Stimulated activated CD4-positive, alpha-beta T cell treated with anti-CD3 and anti-CD28 coated beads, Interleukin-15, amount 100 ng/mL, for 1 hour (primary cell): ENCODE measurements around the gene EIF4A3.

Source experiments
- DNase-seq, 2 donors: peaks; one replicate each; pipeline ENCODE4 v3.0.0-alpha.2; 2020; ENCODE audit warnings: low read depth in 1 of 2, low spot score in 1 of 2

EIF4A3 gene

DNA sequence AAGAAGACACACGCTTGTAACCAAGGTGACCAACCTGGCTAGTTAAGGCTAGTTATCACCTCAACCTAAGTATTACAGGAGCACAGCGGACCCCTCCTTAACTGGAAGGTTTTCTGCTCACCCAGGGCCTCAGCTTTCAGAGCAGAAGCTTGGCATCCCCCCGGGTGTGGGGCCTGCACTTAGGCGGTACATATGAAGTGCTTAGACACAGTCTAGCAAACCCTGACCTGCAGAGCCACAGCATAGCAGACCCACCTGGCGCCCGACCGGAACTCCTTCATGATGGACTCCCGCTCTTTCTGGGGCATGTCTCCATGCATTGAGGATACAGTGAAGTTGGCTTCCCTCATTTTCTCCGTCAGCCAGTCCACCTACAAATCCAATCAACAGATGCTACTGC is 9.8 kb downstream of the EIF4A3 start:
- DNase-seq, result no peak

DNA sequence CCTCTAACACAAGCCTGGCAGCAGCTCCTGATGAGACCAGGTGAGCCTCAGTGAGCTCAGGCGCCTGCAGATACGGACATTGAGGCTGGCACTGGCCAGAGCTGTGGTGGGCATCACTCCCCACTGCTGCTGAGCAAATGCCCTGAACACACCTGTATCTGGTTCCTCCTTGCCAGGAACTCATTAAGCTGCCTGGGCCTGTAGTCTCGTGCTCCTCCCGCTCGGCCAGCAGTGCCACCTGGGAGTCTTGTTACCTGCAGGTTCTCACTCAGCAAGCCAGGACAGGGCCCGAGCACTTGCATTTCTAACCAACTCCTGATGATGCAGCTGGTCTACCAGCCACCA is 13.3 kb downstream of the EIF4A3 start:
- DNase-seq, result no peak

DNA sequence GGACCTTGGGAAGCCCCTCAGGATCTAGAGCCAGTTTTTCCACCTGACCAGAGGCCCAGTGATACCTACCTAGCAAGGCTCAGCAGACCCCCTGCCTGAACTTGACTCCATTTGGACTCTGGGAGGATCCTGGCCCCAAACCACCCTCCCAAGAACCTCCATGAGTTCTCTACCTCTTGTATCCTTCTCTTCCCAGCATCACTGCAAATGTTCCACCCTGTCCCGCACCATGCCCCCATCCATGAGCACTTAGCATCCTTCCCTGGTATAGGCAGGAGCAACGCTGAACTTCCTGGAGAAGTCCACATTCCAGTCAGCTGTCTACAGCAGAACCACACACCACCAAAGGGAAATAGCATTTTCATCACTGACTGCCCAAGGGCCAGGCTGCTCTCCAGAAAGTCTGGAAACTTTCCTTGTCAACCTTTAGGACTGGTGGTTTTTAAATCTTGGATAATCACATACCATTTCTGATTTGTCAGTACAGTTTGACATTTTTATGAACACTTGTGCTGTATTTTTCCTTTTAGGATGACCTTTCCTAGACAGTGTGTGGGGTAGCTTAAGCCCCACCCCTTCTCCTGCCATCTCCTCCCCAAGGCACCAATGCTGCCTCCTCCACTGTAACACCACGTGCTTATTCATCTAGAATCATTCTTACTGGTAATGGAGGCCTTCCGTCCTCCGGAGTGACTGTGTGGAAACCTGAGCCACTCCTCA is 13.9 kb downstream of the EIF4A3 start:
- DNase-seq, result no peak

DNA sequence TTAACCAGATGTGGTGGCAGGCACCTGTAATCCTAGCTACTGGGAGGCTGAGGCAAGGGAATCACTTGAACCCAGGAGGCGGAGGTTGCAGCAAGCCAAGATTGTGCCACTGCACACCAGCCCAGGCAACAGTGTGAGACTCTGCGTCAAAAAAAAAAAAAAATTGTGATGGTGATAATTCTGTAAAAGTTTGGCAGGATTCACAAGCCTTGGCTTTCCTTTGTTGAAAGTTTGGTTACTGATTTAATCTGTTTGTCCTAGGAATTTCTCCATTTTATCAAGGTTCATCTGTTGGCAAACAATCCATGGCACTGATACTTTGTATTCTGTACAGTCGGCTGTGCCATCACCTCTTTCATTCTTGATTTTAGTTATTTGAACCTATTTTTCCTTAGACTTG is 15.9 kb downstream of the EIF4A3 start:
- DNase-seq, result no peak

DNA sequence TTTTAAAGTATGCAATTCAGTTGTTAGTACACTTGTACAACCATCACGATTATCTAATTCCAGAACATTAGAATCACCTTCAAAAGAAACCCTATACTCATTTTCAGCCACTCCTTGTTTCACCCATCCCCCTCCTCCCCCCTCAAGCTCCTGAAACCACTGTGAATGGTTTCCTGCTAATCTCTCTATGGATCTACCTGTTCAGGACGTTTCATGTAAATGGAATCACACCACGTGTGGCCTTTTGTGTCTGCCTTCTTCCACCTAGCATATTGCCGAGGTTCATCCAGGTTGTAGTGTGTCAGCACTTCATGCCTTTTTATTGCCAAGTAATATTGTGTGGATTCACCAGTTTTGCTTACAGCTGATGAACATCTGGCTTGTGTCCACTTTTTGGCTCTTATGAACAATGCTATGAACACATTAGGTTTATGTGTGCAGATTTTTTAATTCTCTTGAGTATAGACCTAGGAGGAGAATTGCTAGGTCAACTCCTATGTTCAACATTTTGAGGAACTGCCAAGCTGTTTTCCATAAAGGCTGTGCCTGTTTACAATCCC is 17.8 kb downstream of the EIF4A3 start:
- no peak for DNase-seq

DNA sequence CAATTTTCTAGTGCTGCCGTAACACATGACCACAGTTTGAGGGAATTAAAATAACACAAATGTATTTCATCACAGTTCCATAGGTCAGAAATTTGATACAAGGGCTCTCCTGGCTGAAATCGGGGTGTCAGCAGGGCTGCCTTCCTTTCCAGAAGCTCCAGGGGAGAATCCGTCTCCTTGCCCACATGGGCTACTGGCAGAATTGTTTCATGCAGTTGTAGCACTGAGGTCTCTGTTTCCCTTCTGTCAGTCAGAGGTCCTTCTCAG is 20.5 kb downstream of the EIF4A3 start:
- DNase-seq, result no peak

DNA sequence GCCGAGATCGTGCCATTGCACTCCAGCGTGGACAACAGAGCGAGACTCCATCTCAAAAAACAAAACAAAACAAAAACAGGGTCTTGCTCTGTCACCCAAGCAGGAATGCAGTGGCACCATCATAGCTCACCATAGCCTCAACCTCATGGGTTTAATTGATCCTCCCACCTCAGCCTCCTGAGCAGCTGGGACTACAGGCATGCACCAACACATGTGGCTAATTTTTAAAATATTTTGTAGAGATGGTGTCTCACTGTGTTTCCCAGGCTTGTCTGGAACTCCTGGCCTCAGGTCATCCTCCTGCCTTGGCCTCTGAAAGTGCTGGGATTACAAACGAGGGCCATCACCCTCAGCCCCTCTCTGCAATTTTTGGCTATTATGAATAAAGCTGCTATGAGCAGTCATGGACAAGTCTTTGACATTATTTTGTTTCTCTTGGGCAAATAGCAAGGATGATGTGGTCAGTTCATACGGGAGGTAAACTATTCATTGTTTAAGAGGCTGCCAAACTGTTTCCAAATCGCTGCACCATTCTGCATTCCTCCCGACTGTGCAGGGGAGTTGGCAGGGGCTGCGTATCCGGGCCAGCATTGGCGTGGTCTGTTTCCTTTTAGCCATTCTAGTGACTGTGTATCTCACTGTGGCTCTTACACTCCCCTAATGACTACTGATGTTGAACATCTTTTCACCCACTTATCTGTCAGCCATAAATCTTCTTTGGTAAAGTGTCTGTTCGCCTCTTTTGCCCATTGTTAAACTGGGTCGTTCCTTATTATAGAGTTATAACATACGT is 21.1 kb downstream of the EIF4A3 start:
- no peak for DNase-seq

DNA sequence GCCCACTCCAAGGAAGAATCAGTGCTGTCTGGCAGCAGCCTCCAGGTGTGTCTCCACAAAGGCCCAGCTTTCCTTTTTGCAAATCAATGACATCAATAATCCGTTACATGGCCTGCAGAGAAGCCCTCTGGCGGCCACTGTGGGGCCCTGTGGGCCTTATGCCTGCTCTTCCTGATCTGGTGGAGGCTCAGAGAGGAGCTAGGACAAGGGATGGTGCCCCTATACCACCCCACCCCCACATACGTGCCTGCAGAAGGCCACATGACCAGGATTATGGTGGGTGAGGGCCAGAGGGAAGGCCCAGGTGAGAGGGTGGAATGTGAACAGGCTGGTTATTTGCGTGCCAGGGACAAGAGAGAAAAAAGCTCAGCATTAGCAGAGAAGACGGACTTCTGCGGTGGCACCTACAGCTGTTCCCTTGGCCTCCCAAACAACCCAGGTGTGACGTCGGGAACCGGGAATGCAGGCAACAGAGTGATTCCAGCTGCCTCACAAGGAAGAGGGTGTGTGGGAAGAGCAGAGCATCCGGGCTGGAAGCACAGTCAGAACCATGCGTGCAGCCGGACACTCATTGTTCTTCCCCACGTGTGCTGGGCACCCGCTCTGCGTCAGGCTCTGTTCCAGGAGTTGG is 22.5 kb downstream of the EIF4A3 start:
- no peak for DNase-seq

DNA sequence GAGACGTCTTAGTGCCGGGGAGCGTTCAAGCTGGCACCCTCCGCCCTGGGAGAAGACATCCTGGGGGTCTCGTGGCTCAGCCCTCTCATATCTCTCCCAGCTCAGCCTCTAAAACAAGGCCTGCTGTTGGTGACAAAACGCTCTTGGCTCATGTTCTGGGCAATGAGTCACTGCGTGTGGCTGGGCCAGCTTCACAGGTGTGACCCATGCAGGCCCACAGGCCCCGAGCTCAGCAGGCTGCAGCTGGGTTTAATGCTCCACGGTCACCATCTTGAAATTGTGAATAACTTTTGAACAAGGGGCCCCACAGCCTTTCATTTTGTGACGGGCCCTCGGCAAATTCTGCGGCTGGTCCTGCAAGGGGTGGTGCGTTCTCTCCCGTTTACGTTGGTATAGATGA is 23.1 kb downstream of the EIF4A3 start:
- no peak for DNase-seq

DNA sequence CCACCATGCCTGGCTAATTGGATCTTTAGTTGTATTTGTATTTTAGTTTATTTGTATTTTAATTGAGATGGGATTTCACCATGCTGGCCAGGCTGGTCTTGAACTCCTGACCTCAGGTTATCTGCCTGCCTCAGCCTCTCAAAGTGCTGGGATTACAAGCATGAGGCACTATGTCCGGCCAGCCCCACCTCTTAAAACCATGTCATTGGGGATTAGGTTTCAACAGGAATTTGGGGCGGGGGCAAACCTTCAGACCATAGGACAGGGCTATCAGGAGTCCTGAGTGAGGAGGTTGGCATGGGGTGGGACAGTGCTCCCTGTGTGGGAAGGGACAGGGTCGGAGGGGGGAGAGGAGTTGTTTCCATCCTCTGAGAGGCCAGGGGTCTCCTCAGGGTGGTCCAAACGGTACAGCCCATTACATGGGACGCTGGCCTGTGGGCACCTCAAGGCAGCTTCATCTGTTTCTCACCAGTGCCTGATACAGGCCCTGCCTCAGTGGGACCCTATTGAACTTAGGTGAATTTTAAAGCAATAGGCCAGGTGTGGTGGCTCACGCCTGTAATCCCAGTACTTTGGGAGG is 23.9 kb downstream of the EIF4A3 start:
- no peak for DNase-seq

DNA sequence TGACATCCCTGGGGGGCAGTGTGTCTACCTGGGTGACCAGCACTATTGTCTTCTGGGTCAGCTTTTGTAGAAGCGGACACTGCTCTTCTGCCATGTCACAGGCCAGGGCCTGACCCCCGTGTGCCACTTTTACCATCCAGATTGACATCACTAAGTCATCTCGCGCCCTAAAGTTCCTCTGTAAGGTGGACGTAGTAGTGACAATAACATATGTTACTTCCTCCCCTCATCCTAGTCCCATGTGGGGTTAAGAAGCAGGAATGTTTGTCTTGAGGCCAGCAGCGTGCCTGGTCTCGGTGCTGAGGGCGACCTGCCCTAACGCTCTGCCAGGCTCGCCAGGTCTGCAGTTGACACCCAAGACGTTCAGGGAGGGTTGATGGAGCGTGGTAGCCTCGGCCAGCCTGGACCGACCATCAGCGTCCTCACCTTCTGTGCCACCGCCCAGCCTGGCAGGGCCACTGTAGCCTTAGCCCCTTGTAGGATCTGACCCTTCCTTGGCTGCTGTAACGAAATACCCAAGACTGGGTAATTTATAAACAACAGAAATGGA is 24.8 kb downstream of the EIF4A3 start:
- no peak for DNase-seq

DNA sequence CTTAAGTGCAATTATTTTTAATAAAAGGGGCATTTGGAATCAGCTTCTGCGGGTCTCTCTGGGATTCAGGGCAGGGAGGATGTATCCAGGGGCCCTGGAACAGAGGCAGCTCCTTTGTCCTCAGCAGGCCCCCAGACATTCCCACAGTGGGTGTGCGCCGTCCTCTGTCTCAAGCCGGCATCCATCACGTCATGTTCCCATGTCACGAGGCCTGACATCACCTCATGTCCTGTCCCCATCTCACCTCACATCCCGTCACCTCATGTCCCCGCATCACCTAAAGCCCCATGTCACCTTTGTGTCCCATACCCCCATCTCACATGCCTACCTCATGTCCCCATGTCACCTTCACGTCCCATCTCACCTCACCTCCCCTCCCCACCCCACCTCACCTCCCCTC is 27.1 kb downstream of the EIF4A3 start:
- no peak for DNase-seq

DNA sequence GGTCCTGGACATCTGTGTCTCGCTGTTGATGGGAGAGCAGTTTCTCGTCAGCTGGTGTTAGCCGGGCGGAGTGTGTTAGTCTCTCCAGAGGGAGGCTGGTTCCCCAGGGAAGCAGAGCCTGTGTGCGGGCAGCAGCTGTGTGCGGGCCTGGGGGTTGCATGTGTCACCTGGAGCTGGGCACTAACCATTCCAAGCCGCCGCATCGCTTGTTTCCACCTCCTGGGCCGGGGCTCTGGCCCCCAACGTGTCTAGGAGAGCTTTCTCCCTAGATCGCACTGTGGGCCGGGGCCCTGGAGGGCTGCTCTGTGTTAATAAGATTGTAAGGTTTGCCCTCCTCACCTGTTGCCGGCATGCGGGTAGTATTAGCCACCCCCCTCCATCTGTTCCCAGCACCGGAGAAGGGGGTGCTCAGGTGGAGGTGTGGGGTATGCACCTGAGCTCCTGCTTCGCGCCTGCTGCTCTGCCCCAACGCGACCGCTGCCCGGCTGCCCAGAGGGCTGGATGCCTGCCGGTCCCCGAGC is 27.6 kb downstream of the EIF4A3 start:
- no peak for DNase-seq

DNA sequence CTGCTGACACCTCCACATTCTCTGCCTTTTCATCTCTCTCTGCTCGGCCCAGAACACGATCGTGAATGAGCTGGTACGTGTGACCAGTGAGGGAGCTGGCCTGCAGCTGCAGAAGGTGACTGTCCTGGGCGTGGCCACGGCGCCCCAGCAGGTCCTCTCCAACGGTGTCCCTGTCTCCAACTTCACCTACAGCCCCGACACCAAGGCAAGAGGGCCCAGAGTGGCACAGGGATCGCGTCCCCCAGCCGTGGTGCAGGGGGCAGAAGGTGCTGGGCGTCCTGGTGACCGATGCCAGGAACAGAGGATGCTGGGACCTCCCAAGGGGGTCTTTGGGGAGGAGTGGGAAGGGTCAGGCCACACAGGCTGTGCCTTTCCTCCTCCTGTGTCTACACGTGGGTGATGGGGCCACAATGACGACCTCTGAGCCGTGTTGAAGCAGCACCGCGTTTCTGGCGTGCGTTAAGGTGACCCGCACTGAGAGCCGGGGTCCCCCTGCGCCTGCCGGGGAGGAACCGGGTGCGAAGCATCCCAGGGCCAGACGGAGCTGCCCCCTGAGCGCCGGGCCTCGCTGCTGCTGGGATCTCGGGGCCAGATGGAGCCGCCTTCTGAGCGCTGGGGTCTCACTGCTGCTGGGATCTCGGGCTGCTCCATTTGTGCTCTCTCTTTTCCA is 28.2 kb downstream of the EIF4A3 start:
- DNase-seq, result no peak

DNA sequence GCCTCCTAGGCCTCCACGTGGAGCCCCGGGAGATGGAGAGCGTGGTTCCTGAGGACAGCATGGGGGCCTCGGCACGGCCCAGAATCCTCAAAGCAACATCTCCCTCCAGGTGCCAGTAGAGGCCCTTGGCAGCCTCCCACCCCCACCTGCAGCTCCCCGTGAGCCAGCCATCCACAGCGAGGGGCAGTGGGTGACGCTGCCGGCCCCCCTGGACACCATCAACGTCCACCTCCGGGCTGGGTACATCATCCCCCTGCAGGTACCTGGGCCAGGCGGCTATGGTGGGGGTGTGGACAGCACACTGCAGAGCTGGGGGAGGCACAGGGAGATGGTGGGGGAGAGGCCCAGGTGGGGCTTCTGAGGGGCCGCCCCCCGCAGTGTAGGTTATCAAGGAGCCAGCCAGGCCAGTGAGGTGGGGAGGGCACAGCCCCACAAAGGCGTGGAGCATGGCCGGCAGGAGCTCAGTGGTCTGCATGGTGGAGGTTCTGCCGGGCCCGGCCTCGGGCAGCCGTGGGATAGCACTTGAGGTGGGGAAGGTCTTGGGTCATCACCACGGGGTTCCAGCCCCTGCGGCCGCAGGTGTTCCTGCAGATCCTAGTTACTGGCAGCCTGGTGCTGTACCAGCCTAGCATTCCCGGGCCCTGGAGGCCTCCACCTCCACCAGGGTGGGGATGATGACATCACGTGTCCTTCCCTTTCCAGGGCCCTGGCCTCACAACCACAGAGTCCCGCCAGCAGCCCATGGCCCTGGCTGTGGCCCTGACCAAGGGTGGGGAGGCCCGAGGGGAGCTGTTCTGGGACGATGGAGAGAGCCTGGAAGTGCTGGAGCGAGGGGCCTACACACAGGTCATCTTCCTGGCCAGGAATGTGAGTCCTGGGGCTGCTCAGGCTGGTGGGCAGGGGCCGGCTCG is 29.2 kb downstream of the EIF4A3 start:
- DNase-seq, result no peak

DNA sequence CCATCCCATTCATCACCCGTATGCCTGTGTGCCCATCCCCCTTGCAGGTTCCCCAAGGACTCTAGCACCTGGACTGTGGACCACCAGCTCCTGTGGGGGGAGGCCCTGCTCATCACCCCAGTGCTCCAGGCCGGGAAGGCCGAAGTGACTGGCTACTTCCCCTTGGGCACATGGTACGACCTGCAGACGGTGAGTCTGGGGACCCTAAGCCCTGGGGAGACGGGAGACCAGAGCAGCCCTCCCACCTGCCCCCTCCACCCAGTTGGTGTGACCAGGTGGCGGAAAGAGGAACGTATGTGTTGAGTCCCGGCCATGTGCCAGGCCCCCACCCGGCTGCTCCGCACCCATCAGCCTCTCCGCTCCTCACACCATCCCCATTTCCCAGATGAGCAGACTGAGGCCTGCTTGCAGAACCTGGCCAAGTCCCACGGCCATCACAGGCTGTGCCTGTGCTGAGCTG is 30.0 kb downstream of the EIF4A3 start:
- no peak for DNase-seq

DNA sequence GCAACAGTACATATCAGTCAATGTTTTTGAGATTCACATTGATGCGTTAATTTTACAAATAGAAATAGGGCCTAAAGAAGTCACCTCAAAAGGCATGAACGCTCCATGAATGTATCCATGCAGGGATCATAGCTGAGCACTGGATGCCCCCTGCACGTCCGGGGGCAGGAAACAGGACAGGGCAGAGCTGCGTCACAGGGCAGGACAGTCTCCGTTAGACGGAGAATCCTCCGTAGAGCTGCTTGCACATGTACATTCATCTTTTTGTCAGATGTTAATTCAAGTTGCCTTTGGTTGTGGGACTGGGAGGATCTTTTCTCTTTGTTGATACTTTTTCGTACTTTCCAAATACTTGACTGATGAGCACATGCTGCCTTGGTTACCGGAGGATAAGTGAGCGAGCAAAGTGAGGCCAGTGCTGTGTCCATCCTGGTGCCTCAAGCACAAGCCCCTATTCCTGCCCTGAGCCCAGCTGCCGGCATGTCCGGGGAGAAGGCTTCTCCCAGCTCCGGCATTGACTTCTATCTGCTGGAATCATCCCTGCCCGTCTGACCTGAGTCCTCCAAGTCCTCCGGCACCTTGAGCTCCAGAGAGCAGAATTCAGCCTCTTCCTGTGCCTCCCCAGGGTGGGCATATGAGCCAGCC is 30.5 kb downstream of the EIF4A3 start:
- no peak for DNase-seq

DNA sequence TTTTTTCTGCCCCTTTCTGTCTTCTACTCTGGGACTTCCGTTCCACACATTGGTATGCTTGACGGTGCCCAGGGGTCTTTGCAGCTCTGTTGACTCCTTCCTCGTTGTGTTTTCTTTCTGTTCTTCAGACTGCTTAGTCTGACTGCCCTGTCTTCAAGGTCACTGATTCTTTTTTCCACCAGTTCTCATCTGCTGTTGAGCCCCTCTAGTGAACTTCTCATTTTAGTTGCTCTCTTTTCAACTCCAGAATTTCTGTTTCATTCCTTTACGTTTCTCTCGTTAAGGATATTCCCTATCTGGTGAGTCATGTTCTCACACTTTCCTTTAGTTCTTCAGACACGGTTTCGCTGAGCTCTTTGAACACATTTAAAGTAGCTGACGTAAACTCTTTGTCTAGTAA is 31.8 kb downstream of the EIF4A3 start:
- no peak for DNase-seq

DNA sequence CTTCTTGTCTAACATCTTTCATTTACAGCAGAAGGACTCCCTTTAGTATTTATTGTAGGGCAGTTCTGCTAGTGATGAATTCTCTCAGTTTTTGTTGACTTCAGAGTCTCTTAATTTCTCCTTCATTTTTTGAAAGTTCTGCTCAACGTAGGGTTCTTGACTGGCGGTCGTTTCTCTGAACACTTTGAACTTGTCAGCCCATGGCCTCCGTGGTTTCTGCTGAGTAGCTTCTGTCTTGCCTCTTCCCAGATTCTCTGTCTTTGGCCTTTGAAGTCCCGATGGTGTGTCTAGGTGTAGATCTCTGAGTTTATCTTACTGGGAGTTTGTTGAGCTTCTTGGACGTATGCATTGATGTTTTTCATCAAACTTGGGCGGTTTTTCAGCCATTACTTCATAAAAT is 32.2 kb downstream of the EIF4A3 start:
- no peak for DNase-seq
